Astrocyte (in vitro differentiated cells and primary cell): ENCODE data around the gene JMJD8.

Experiments used
- CTCF ChIP-seq: IDR thresholded peaks from 2 replicates; pipeline ENCODE4 v1.5.1; 2011; ENCODE audit warnings: low read depth, mild to moderate bottlenecking, inconsistent platforms, low read length, moderate library complexity; ENCODE audit not compliant: insufficient read depth
- EZH2 ChIP-seq: IDR thresholded peaks from 2 replicates; pipeline ENCODE4 v1.6.1; 2012; ENCODE audit warnings: mild to moderate bottlenecking, low read length, inconsistent platforms; ENCODE audit not compliant: insufficient read depth

- TF ChIP-seq EZH2 (no peak), CTCF (no peak)
Observed at GRCh38 chr16:679814-680624, 4.1 kb downstream of the JMJD8 start, which contains the start of gene STUB1.
